Stimulated activated effector memory CD8-positive, alpha-beta T cell treated with anti-CD3 and anti-CD28 coated beads, Interleukin-12 subunit alpha, Interleukin-12 subunit beta, amount 100 ng/mL, for 72 hours (primary cell): ENCODE measurements around the gene PRKG1.
"Not testable (repeated sequence)": the region's sequence is repeated elsewhere in the genome, so short reads cannot be mapped to it uniquely, and the experiment has no call there.

Experiments used
- ATAC-seq: fragments of 150-1000 bp; cut with Tn5 transposase; 2 replicates; pipeline ENCODE4 v1.10.0; 2021
- DNase-seq, 2 donors: peaks; one replicate each; pipeline ENCODE4 v3.0.0; 2021 to 2022; ENCODE audit warnings: low spot score in 2 of 2
- H3K27ac Mint-ChIP-seq: one replicate; pipeline ENCODE4 v1.8.0; 2022; ENCODE audit warnings: mild to moderate bottlenecking, mixed read lengths
- H3K36me3 Mint-ChIP-seq: one replicate; pipeline ENCODE4 v1.8.0; 2022; ENCODE audit warnings: mild to moderate bottlenecking, mixed read lengths
- H3K4me1 Mint-ChIP-seq: one replicate; pipeline ENCODE4 v1.8.0; 2022; ENCODE audit warnings: mixed read lengths
- H3K4me3 Mint-ChIP-seq: one replicate; pipeline ENCODE4 v1.8.0; 2022; ENCODE audit warnings: mild to moderate bottlenecking, mixed read lengths
- H3K9me3 Mint-ChIP-seq: one replicate; pipeline ENCODE4 v1.8.0; 2022; ENCODE audit warnings: mixed read lengths

The PRKG1 gene

DNA sequence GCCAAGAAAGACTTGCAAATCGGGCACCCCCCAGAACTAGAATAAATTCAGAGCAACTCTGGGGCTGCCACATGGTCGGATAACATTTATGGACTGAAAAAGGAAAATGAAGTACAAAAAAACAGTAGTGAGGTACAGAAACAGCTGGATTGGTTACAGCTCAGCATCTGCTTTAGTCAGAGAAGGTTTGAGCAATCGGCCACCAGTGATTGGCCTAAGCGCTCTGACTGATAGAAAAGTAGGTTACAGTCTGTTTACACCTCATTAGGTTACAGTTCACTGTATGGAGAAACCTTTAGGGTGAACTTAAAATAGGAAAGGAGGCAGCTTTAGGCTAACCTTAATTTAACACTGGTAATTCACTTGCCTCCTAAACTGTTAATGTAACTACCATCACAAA, 1137.8 kb downstream of the PRKG1 start:
- Mint-ChIP-seq H3K27ac (no peak overlapping the region), H3K36me3 (no peaks in the 10 kb centered on the region), H3K4me3 (no peak overlapping the region), H3K4me1 (no peaks in the 10 kb centered on the region), H3K9me3 (no peaks in the 10 kb centered on the region)
- ATAC-seq: no peak
- DNase-seq: no peak

DNA sequence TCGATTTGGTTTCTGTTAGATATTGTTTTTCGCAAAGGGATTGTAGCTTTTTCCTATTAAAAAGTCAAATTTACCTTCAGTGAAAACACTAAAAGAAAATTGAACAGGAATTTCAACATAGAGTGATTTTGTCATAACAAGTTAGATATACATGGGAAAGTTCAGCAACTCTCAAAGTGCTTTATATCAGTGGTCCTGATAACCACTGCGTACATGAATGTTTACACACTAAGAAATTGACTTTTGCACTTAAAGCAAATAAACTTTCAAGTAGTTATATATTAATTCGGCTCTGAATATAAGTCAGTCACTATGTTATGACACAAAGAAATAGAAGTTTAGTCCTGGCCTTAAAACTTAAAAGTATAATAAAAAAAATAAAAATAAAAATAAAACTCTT, 1138.5 kb downstream of the PRKG1 start:
- no peaks in the 10 kb centered on the region for H3K9me3 Mint-ChIP-seq
- H3K36me3 Mint-ChIP-seq: no peaks in the 10 kb centered on the region
- ATAC-seq (no peak), DNase-seq (no peak)
- H3K4me3 Mint-ChIP-seq: no peak overlapping the region
- no peak overlapping the region for H3K27ac Mint-ChIP-seq
- H3K4me1 Mint-ChIP-seq: no peaks in the 10 kb centered on the region

DNA sequence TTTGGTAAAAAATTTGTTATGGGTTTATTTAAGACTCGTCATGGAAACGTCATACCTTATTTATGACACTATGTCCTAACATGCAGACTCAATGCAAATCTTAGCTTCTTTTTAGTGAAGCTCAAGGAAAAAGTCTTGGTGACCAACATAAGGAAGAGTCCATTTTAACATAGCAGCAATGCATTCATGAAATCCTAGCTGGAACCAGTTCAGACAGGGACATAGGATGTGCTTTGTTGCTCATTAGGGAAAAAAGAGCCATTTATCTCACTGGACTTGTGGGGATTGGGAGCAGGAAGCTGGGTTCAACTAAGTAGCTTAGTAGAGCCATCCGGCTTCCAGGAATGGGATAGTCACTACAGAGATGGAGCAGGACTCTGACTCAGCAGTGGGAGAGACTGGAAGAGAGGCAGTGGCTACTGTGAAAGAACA, 1139.0 kb downstream of the PRKG1 start:
- no peak for DNase-seq
- no peaks in the 10 kb centered on the region for H3K9me3 Mint-ChIP-seq
- no peak overlapping the region for H3K4me3 Mint-ChIP-seq
- no peak overlapping the region for H3K27ac Mint-ChIP-seq
- no peak for ATAC-seq
- H3K4me1 Mint-ChIP-seq: no peaks in the 10 kb centered on the region
- no peaks in the 10 kb centered on the region for H3K36me3 Mint-ChIP-seq

DNA sequence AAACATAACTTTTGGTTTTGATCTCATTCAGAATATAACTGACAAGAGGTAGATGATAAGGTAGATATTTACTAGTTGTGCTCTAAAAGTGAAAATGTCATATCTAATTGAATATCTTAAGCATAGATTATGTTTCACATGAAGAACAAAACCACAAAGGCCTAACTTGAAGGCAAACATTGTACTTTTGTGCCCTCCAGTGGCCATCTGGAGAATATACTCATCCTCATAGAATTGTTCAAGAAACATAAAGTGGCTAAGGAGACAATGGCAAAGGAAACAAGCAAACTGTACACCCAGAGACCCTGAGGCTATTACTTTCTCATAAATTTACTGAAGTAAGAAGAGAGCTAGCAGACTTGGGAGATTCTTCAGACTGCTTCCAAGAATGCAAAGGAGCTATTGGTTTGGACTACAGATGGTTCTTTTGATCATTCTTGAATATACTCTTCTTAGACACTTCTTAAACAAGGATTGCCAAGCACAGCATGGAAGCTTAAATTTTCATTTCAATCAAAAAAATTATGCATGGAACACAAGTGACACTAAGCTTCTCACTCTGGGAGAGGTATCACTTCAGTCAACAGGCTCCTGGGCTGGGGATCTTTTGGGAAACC, 1141.6 kb downstream of the PRKG1 start:
- Mint-ChIP-seq H3K4me1 (no peaks in the 10 kb centered on the region), H3K27ac (no peak overlapping the region), H3K4me3 (no peak overlapping the region), H3K9me3 (no peaks in the 10 kb centered on the region), H3K36me3 (no peaks in the 10 kb centered on the region)
- ATAC-seq: peak; percentile 54
- DNase-seq: peak in 1 of 2 donors; percentile 51

DNA sequence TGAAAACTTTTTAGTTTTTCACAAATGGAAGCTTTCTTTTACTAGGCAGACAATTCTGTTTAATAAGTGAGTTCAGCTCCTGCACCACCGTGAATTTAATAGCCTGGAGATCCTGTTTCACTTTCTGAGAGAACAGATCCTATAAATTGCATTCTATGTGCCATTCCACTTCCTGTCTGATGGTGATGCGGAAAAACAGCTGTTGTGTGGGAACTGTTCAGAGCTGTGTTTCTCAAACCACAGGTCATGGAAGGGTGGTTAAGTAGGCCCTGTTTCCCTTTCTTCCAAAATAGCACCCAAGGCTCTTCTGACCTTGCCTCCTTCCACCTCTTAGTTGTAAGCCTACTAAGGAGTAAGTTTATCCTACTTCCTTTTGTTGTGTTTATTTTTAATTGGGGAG, 1142.6 kb downstream of the PRKG1 start:
- H3K4me1 Mint-ChIP-seq: no peaks in the 10 kb centered on the region
- no peak for ATAC-seq
- no peak overlapping the region for H3K4me3 Mint-ChIP-seq
- H3K9me3 Mint-ChIP-seq: no peaks in the 10 kb centered on the region
- no peaks in the 10 kb centered on the region for H3K36me3 Mint-ChIP-seq
- no peak for DNase-seq
- no peak overlapping the region for H3K27ac Mint-ChIP-seq

DNA sequence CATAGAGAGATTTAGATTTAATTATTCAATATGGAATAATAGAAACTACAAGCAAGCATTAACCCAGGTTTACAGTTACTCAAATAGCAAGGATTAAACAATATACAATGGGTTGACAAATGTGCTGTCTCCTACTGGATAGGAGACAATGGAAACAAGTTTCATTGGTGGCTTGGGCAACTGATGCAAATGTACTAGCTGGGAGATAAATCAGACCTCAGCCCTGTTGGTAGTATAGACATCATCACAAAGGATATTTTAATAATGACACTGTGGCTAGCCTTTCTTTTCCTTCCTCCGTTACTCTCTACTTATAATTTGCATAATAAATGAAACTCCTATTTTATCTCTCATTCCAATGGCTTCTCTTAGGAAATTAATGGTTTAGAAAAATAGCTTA, 1143.2 kb downstream of the PRKG1 start:
- DNase-seq (no peak), ATAC-seq (no peak)
- Mint-ChIP-seq H3K9me3 (no peaks in the 10 kb centered on the region), H3K4me1 (no peaks in the 10 kb centered on the region), H3K27ac (no peak overlapping the region), H3K4me3 (no peak overlapping the region), H3K36me3 (no peaks in the 10 kb centered on the region)

DNA sequence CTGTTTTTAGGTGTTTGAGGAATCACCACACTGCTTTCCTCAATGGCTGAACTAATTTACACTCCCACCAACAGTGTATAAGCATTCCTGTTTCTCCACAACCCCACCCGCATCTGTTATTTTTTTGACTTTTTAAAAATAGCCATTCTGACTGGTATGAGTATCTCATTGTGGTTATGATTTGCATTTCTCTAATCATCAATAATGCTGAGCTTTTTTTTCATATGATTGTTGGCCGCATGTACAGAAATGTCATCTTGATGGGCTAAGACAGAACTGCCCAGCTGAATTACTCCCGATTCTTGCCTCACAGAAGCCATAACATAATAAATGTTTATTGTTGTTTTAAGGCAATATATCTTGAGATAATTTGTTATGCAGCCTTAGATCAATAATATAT, 1146.7 kb downstream of the PRKG1 start:
- no peak overlapping the region for H3K4me3 Mint-ChIP-seq
- H3K9me3 Mint-ChIP-seq: no peaks in the 10 kb centered on the region
- no peaks in the 10 kb centered on the region for H3K36me3 Mint-ChIP-seq
- no peak for DNase-seq
- H3K4me1 Mint-ChIP-seq: no peaks in the 10 kb centered on the region
- no peak for ATAC-seq
- H3K27ac Mint-ChIP-seq: no peak overlapping the region

DNA sequence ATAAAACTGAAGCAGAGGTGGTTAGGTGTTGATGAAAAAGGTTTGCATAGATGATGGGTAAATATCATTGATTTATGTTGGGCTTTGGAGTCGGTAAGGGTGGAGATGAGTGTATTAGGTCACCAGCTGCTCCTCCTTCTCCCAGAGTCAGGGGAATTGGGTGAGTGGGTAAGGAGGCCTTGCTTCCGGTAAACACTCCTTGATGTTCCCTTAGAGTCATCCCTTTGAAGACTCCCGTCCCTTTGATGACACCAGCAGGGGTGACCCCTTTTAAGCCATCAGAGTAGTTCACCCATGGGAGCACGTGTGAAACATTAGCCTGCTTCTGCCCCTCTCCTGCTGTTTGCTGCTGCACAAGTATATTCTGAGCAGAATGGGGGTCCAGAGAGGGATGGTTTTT, 1147.6 kb downstream of the PRKG1 start:
- no peak overlapping the region for H3K4me3 Mint-ChIP-seq
- ATAC-seq (no peak), DNase-seq (no peak)
- no peaks in the 10 kb centered on the region for H3K36me3 Mint-ChIP-seq
- H3K4me1 Mint-ChIP-seq: no peaks in the 10 kb centered on the region
- H3K9me3 Mint-ChIP-seq: no peaks in the 10 kb centered on the region
- H3K27ac Mint-ChIP-seq: no peak overlapping the region

DNA sequence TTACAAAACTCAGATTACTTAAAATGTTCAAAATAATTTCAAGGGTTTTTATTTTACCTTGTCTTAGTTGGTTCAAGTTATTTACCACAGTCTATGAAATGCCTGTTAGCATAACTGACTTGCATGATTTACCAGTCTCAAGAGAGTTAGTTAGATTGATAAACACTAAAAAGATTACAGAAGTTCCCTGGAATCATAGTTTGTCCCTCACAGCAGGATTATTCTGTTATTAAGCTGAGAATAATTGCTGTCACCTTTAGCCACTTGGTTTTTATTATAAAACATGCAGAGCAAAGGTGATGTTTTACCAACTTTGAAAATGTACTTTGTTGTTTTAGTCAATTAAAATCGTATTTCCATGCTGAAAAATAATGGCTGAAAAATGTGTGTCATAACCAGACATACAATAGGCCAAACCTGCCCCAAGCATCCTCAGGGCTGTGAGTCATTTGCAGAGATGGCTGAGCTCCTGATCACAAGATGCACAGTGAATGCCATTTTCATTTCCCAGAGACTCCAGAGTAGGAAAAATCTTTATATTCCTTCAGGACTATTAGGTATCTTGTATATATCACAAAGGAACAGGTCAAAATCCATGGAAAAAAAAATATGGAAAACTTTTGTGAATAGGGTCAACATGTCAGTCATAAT, 1152.0 kb downstream of the PRKG1 start:
- Mint-ChIP-seq H3K27ac (no peak overlapping the region), H3K4me3 (no peak overlapping the region), H3K4me1 (no peaks in the 10 kb centered on the region), H3K9me3 (no peaks in the 10 kb centered on the region), H3K36me3 (no peaks in the 10 kb centered on the region)
- ATAC-seq (no peak), DNase-seq (no peak)

DNA sequence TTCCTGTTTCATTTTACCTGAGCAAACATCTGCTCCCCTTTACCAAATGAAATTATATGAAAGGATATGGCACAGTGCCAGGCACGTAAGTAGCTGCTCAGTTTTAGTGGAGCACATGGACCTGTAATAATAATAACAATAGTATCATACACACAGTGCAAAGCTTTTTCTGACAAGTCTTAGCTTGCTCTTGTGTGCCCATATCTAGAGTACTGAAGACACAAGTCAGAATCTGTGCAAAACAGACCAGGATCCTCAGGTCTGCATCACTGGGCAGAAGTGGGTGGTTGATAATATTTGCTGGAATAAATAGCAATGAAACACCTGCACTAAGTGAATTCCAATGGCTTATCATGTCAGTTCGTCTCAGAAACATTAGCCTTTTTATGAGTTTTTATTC, 1154.3 kb downstream of the PRKG1 start:
- Mint-ChIP-seq H3K4me3 (no peak overlapping the region), H3K36me3 (no peaks in the 10 kb centered on the region), H3K9me3 (peaks cover 4% of the 10 kb centered on the region), H3K4me1 (peaks cover 6% of the 10 kb centered on the region), H3K27ac (no peak overlapping the region)
- DNase-seq: no peak
- ATAC-seq: no peak

DNA sequence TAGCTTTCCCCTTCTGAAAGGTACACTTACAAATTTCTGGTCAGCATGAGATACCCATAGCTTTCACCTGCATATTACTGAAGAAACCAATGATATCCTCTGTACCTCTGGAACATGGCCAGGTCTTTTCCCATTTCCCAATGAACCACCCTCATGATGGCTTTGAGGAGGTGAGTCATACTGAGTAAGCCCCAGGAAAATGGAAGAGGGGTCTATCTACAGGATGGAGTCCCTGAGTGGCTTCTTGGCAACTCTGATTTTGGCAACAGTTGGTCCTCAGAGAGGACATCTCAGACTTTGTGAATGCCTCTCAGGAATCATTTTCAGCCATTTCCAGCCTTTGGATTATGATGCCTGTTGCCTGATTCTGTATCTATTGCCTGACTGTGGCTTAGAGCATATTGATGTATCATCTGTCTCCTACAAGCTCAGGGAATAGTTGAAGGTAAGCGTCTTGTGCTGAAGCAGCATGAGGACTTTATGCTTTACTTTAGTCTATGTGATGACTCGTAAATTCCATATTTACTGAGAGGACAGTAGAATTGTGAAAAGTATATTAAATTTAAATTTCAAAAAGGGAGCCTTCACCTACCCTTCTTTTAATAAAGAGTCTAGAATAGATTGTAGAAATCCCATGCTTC, 1155.1 kb downstream of the PRKG1 start:
- ATAC-seq: no peak
- H3K27ac Mint-ChIP-seq: no peak overlapping the region
- H3K4me1 Mint-ChIP-seq: peaks cover 6% of the 10 kb centered on the region

DNA sequence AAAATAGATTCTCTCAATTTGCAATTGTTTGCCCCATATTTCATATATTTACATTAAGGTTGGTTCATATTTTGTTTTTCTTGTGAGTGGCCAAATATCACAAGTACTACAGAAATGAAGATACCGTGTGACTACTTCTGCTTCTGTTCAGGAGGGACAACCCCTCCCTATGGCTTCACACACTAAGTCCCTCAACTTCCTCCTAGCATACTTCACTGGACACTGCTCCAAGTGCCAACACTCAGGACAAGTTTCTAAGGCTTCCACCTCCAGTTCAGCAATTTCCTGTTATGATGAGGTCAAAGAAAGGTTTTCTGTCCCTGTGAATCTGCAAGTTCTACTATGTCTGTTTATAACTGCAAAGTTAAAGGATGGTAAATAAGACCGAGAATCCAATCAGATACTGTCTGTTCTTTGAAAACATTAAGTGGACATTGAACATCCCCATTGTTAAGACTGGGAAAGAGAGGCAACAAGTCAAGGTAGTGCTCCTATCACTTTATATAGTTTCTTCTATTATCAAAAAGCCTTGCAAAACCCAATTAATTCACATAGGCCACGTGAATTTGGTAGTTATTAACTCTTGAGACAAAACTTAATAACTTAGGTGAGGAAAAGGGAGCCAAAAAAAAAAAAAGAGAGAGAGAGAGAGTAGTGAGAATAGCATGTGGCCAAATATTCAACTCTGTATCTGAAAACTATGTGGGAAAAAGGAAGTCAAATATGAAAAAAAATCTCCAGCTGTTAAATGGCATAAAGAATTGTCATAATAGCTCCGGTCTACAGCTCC, 1158.5 kb downstream of the PRKG1 start:
- DNase-seq: no peak
- H3K4me3 Mint-ChIP-seq: peak overlapping the region; percentile 13
- H3K36me3 Mint-ChIP-seq: no peaks in the 10 kb centered on the region
- ATAC-seq: no peak
- no peak overlapping the region for H3K27ac Mint-ChIP-seq
- H3K9me3 Mint-ChIP-seq: peaks cover 4% of the 10 kb centered on the region
- H3K4me1 Mint-ChIP-seq: peaks cover 6% of the 10 kb centered on the region

More for the DNA sequence above, 1155.1 kb downstream of the PRKG1 start:
- Mint-ChIP-seq H3K9me3 (peaks cover 4% of the 10 kb centered on the region), H3K36me3 (no peaks in the 10 kb centered on the region), H3K4me3 (no peak overlapping the region)
- no peak for DNase-seq

DNA sequence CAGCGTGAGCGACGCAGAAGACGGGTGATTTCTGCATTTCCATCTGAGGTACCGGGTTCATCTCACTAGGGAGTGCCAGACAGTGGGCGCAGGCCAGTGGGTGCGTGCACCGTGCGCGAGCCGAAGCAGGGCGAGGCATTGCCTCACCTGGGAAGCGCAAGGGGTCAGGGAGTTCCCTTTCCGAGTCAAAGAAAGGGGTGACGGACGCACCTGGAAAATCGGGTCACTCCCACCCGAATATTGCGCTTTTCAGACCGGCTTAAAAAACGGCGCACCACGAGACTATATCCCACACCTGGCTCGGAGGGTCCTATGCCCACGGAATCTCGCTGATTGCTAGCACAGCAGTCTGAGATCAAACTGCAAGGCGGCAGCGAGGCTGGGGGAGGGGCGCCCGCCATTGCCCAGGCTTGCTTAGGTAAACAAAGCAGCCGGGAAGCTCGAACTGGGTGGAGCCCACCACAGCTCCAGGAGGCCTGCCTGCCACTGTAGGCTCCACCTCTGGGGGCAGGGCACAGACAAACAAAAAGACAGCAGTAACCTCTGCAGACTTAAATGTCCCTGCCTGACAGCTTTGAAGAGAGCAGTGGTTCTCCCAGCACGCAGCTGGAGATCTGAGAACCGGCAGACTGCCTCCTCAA, 1159.2 kb downstream of the PRKG1 start:
- not testable (repeated sequence) for H3K9me3 Mint-ChIP-seq, DNase-seq, H3K27ac Mint-ChIP-seq, H3K36me3 Mint-ChIP-seq, H3K4me1 Mint-ChIP-seq, ATAC-seq
- peak overlapping the region; percentile 13 for H3K4me3 Mint-ChIP-seq

DNA sequence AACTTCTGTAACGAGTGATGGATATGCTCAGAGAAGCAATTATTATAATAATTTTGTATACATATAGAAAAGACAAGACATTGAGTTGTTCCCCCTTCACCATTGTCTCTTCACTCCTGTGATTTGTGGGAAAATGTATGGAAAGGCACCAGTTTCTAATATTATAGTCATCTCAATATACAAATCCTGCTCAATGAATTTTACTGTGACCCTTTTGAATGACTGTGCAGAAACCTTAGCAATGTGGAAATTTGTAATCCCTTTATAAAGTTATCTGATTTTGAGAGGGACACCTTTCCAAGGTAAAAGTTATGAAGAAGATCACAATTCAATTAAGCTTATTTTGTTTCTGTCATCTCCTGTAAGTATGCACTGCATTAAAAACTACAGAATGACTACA, 1165.5 kb downstream of the PRKG1 start:
- H3K36me3 Mint-ChIP-seq: no peaks in the 10 kb centered on the region
- DNase-seq (no peak), ATAC-seq (no peak)
- no peak overlapping the region for H3K27ac Mint-ChIP-seq
- no peak overlapping the region for H3K4me3 Mint-ChIP-seq
- no peaks in the 10 kb centered on the region for H3K9me3 Mint-ChIP-seq
- H3K4me1 Mint-ChIP-seq: no peaks in the 10 kb centered on the region

DNA sequence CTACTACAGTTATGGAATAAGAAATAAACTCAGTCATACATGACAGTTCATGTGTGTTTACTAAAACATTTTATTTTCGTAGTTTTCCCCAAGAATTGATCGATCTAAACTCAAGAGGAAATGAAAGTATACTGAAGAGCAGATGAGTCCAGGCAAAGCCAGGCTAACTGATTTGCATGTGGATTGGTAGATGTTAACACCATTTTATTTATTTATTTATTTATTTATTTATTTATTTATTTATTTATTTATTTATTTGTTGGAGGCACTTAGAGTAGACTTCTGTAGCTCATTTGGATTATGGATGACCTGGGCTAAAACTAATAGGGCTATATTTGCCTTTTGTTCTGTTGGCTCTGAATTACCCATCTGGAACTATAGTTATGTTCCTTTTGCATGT, 1171.3 kb downstream of the PRKG1 start:
- DNase-seq (no peak), ATAC-seq (no peak)
- Mint-ChIP-seq H3K36me3 (no peaks in the 10 kb centered on the region), H3K9me3 (peaks cover 6% of the 10 kb centered on the region), H3K4me3 (no peak overlapping the region), H3K4me1 (no peaks in the 10 kb centered on the region), H3K27ac (no peak overlapping the region)
